Sciatic nerve (tissue), 1 donor: ENCODE data around the gene FIGLA. TPM values are rescaled to one million over a fixed set of nuclear protein-coding genes. Genes with fewer than 3 reads are reported as not detected.

Experiments
- total RNA-seq: library from RNA; stranded (reverse); fragmentation: NEBNext Ultra II Directional; extraction: Animal tissue kit (Norgen Biotek cat#: 25700); gene quantifications from one replicate; pipeline ENCODE4 v1.2.1, GENCODE V29; 2021
- donor health status: DM: no; HTN: no; CAD: no.

The FIGLA gene
- total RNA-seq, 1 donor from 2014 or later = 0.89 TPM

Other genes with a start within 250 kb of the FIGLA start
- gene TGFA, start 236.8 kb downstream of the FIGLA start, total RNA-seq = 11.8 TPM
- 3.2 TPM for gene ADD2, start 22.4 kb downstream of the FIGLA start, total RNA-seq
- gene CLEC4F, start 30.0 kb upstream of the FIGLA start, total RNA-seq = 1.7 TPM
- gene CD207, start 45.2 kb upstream of the FIGLA start, total RNA-seq = 1.4 TPM
- 1.9 TPM for gene VAX2, start 109.9 kb upstream of the FIGLA start, total RNA-seq
- 1.3 TPM for gene ATP6V1B1, start 145.3 kb upstream of the FIGLA start, total RNA-seq
- gene ANKRD53, start 188.0 kb upstream of the FIGLA start, total RNA-seq = 2.2 TPM
- gene TEX261, start 204.2 kb upstream of the FIGLA start, total RNA-seq = 52.7 TPM